RWPE2 (cell line): ENCODE results near the gene CNOT8.

Experiments
- ATAC-seq: fragments of 200-7000 bp; cut with Tn5 transposase; 3 replicates; pipeline ENCODE4 v1.9.1; 2021; ENCODE audit warnings: low read depth
- DNase-seq: peaks from one replicate; pipeline ENCODE4 v3.0.0-alpha.2; 2020; ENCODE audit warnings: low spot score
- H3K27ac ChIP-seq: fragments of 450-650 bp; 2 replicates; pipeline ENCODE4 v1.5.1; 2017; ENCODE audit warnings: mild to moderate bottlenecking; ENCODE audit not compliant: poor library complexity, severe bottlenecking
- H3K27me3 ChIP-seq: fragments of 250-450 bp; sonication (Bioruptor Pico); 2 replicates; pipeline ENCODE4 v1.5.1; 2021; ENCODE audit warnings: mild to moderate bottlenecking, moderate library complexity; ENCODE audit not compliant: insufficient read depth, poor library complexity, severe bottlenecking
- H3K36me3 ChIP-seq: fragments of 250-450 bp; sonication (Bioruptor Pico); 2 replicates; pipeline ENCODE4 v1.5.1; 2020; ENCODE audit warnings: low read depth, mild to moderate bottlenecking, moderate library complexity
- H3K4me1 ChIP-seq: fragments of 250-450 bp; sonication (Bioruptor Pico); 2 replicates; pipeline ENCODE4 v1.5.1; 2021; ENCODE audit warnings: mild to moderate bottlenecking, moderate library complexity; ENCODE audit not compliant: insufficient read depth, poor library complexity, severe bottlenecking
- H3K4me3 ChIP-seq: fragments of 250-450 bp; sonication (Bioruptor Pico); 2 replicates; pipeline ENCODE4 v1.5.1; 2021; ENCODE audit warnings: mild to moderate bottlenecking, moderate library complexity; ENCODE audit not compliant: severe bottlenecking
- H3K9me3 ChIP-seq: fragments of 250-450 bp; sonication (Bioruptor Pico); 2 replicates; pipeline ENCODE4 v1.5.1; 2021; ENCODE audit warnings: mild to moderate bottlenecking, moderate library complexity; ENCODE audit not compliant: severe bottlenecking
- TF ChIP-seq, protein P1 (sequence below): fragments of 450-650 bp; IDR thresholded peaks from one replicate; pipeline ENCODE4 v1.5.1; 2017; ENCODE audit warnings: mild to moderate bottlenecking, moderate library complexity; ENCODE audit not compliant: poor library complexity, severe bottlenecking

The CNOT8 gene

DNA sequence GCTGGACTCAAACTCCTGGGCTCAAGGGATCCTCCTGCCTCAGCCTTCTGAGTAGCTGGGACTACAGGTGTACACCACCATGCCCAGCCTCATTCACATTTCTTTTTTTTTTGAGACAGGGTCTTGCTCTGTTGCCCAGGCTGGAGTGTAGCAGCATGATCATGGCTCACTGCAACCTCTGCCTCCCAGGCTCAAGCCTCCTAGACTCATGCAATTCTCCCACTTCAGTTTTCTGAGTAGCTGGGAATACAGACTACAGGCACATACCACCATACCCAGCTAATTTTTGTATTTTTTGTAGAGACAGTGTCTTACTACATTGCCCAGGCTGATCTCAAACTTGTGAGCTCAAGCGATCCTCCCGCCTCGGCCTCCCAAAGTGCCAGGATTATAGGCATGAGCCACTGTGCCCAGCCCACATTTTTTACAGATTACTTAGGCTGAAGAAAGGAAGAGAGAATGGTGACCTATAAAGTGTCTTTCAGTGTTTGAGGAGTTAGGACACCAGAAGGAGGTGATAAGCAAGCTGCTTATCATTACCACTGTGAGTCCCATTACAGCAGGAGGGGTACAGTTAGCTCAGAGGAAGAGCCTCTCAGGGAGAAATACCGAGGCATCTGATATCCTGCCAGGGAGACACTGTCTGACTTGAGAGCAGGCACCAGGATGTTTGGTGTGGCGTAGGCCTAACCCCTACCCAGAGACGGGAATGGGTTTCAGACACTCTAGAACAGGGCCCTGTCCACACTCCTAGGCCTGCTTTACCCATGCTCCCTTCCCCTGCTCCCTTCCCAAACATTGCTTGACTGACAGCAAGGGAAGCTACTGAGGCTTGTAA lies 17.8 kb upstream of the CNOT8 start:
- Histone ChIP-seq H3K36me3 (no peaks in the 10 kb centered on the region), H3K9me3 (no peaks in the 10 kb centered on the region), H3K27ac (no peak overlapping the region), H3K27me3 (no peaks in the 10 kb centered on the region), H3K4me3 (no peak overlapping the region), H3K4me1 (peaks cover 5% of the 10 kb centered on the region)
- TF ChIP-seq, protein P1, sequence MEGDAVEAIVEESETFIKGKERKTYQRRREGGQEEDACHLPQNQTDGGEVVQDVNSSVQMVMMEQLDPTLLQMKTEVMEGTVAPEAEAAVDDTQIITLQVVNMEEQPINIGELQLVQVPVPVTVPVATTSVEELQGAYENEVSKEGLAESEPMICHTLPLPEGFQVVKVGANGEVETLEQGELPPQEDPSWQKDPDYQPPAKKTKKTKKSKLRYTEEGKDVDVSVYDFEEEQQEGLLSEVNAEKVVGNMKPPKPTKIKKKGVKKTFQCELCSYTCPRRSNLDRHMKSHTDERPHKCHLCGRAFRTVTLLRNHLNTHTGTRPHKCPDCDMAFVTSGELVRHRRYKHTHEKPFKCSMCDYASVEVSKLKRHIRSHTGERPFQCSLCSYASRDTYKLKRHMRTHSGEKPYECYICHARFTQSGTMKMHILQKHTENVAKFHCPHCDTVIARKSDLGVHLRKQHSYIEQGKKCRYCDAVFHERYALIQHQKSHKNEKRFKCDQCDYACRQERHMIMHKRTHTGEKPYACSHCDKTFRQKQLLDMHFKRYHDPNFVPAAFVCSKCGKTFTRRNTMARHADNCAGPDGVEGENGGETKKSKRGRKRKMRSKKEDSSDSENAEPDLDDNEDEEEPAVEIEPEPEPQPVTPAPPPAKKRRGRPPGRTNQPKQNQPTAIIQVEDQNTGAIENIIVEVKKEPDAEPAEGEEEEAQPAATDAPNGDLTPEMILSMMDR, result no peak
- DNase-seq (no peak), ATAC-seq (peak; percentile 34)

DNA sequence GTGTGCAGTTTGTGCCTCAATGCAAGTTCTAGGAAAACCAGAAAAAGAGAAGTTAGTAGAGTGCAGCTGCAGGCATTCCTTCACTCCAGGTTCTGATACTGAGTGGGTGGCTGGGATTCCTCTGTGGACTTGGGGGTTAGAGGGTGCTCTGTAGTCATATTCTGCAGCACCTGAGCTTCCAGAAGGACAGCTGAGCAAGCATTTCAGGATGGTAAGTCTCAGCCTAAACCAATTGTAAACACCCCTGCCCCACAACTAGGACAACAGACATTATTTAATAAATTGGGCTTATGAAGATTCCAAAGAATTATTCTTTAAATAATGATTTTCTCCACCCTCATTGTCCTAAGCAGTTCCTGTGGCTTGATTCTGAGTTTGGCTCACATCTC lies 17.2 kb upstream of the CNOT8 start:
- DNase-seq (no peak), ATAC-seq (peak; percentile 26; the same call in 1 of the 3 replicates)
- H3K36me3 ChIP-seq, result no peaks in the 10 kb centered on the region
- H3K27ac ChIP-seq, result no peak overlapping the region
- no peaks in the 10 kb centered on the region for H3K4me1 ChIP-seq
- no peaks in the 10 kb centered on the region for H3K9me3 ChIP-seq
- H3K4me3 ChIP-seq, result no peak overlapping the region
- TF ChIP-seq, protein P1, result no peak
- no peaks in the 10 kb centered on the region for H3K27me3 ChIP-seq

DNA sequence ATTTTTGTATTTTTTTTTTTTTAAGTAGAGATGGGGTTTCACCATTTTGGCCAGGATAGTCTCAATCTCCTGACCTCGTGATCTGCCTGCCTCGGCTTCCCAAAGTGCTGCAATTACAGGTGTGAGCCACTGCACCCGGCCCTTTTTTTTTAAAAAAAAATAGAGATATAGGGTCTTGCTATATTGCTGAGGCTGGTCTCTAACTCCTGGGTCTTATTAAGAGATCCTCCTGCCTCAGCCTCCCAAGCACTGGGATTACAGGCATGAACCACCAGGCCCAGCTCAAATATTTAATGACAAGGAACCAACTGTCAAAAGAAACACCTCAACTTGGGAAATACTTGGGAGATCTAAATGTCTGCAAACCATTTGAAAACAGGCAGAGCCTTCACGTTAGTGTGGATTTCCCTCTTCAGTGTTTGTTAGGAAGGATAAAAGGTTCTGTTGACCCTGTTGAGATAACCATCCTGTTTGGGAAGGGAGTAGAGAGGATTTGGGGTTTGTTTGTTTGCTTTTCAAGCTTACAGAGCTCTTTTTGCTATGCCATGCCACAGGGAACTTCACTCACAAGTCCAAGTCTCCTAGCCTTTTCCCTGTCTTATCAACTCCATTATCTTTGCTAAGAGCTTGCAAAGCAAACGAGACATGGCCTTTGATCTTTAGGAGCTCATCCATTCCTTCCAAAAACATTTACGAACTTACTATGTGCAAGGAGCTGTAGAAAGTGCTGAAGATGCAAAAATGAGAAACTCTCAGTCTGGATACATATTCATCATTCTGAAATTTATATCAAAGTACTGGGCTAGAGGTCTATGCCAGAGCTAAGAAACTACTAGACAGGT lies 15.5 kb upstream of the CNOT8 start:
- TF ChIP-seq, protein P1, result no peak
- Histone ChIP-seq H3K36me3 (no peaks in the 10 kb centered on the region), H3K4me1 (no peaks in the 10 kb centered on the region), H3K27ac (no peak overlapping the region), H3K27me3 (no peaks in the 10 kb centered on the region), H3K4me3 (no peak overlapping the region), H3K9me3 (no peaks in the 10 kb centered on the region)
- ATAC-seq (no peak), DNase-seq (no peak)

DNA sequence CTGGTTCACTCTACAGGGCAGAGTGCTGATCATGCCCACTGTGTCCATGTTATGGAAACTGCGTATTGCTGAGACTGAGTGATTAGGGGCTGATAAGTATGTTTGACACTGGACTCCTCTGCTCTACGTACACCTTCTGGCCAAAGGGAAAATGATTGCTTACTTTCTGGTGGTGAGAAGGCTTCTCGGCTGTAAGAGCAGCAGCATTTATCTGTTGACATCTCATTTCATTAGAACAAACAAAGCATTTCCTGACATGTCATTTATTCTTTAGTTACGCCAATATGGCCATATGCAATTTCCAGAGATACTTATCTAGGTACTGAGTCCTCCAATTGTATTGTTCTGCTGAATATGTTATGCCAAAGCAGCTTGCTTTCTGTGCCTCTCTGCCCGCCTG lies 13.6 kb upstream of the CNOT8 start:
- no peak overlapping the region for H3K4me3 ChIP-seq
- no peaks in the 10 kb centered on the region for H3K4me1 ChIP-seq
- ATAC-seq (no peak), DNase-seq (no peak)
- no peaks in the 10 kb centered on the region for H3K36me3 ChIP-seq
- no peak overlapping the region for H3K27ac ChIP-seq
- H3K9me3 ChIP-seq, result no peaks in the 10 kb centered on the region
- TF ChIP-seq, protein P1, result no peak
- no peaks in the 10 kb centered on the region for H3K27me3 ChIP-seq
